Activated CD4-positive, alpha-beta T cell treated with anti-CD3 and anti-CD28 coated beads for 36 hours (primary cell): Measurements from ENCODE around the gene GLUL. TPM values are rescaled to one million over a fixed set of nuclear protein-coding genes. Genes with fewer than 3 reads are reported as not detected.

Experiments
- ATAC-seq: fragments of 200-7000 bp; cut with Tn5 transposase; one replicate; pipeline ENCODE4 v1.10.0; 2021; ENCODE audit warnings: mild to moderate bottlenecking, moderate library complexity
- CTCF ChIA-PET: fragments of 350-600 bp; sonication (Branson Sonifier 250); formaldehyde crosslinking; loops from one replicate; lab custom pipeline; 2021; ENCODE audit warnings: antibody characterized with exemption; lab: Charles Lee
- POLR2A ChIA-PET: fragments of 350-600 bp; sonication (Branson Sonifier 250); formaldehyde crosslinking; loops from one replicate; lab custom pipeline; 2021; ENCODE audit warnings: antibody characterized with exemption, inconsistent platforms; lab: Charles Lee
- DNase-seq: peaks from one replicate; pipeline ENCODE4 v3.0.0-alpha.2; 2020
- H3K27ac Mint-ChIP-seq: one replicate; pipeline ENCODE4 v1.8.0; 2021; ENCODE audit warnings: mixed read lengths
- H3K27me3 Mint-ChIP-seq: one replicate; pipeline ENCODE4 v1.8.0; 2021; ENCODE audit warnings: mixed read lengths
- H3K36me3 Mint-ChIP-seq: one replicate; pipeline ENCODE4 v1.8.0; 2021; ENCODE audit warnings: low read depth, mixed read lengths
- H3K4me1 Mint-ChIP-seq: one replicate; pipeline ENCODE4 v1.8.0; 2021; ENCODE audit warnings: mixed read lengths
- H3K4me3 Mint-ChIP-seq: one replicate; pipeline ENCODE4 v1.8.0; 2021; ENCODE audit warnings: mild to moderate bottlenecking, moderate library complexity, mixed read lengths
- H3K9me3 Mint-ChIP-seq: one replicate; pipeline ENCODE4 v1.8.0; 2021; ENCODE audit warnings: low read depth, mixed read lengths
- intact Hi-C, 2 experiments: fragments of 100-400 bp; cut with DNase I in 1 of 2; cut with micrococcal nuclease in 1 of 2; formaldehyde crosslinking; loops; one replicate each; pipeline versions ENCODE4 v1.14.2 to v1.15.1; 2022 to 2024; cut with DNase I, micrococcal nuclease
- total RNA-seq, 2 experiments: library from RNA; stranded (reverse); gene quantifications; one replicate each; pipeline ENCODE4 v1.2.3, GENCODE V29; 2021

Gene GLUL
- total RNA-seq, 2 experiments from 2014 or later: 63.5 to 87.5 TPM

- Mint-ChIP-seq H3K4me3 (no peak overlapping the region), H3K36me3 (peaks cover 8% of the 10 kb centered on the region), H3K27me3 (peaks cover 16% of the 10 kb centered on the region), H3K9me3 (no peaks in the 10 kb centered on the region), H3K27ac (no peak overlapping the region), H3K4me1 (peaks cover 19% of the 10 kb centered on the region)
- intact Hi-C loops: loop anchor here (1.0 to 5.0 kb wide), 4 partner anchors 92 to 1078 kb away; partner anchors contain the start of gene SMG7 (in 1 of the 2)
- POLR2A ChIA-PET: no interaction called here
- CTCF ChIA-PET: interaction anchor here (3.5 to 7.1 kb wide), 3 partner anchors 251 to 315 kb away, joined by 21 to 223 read pairs (median 75); no protein-coding TSS in a partner anchor
- DNase-seq (no peak), ATAC-seq (no peak)
These were observed 2.6 kb upstream of the GLUL start for GRCh38 chr1:182394055-182394775.

- H3K27ac Mint-ChIP-seq: peak overlapping the region; percentile 42
- peaks cover 16% of the 10 kb centered on the region for H3K27me3 Mint-ChIP-seq
- ATAC-seq (peak; percentile 9), DNase-seq (peak; percentile 45)
- H3K9me3 Mint-ChIP-seq: no peaks in the 10 kb centered on the region
- H3K4me3 Mint-ChIP-seq: peak overlapping the region; percentile 86
- peaks cover 16% of the 10 kb centered on the region for H3K36me3 Mint-ChIP-seq
- peaks cover 22% of the 10 kb centered on the region for H3K4me1 Mint-ChIP-seq
- intact Hi-C loops: loop anchor here (5.0 kb wide), 3 partner anchors 90 to 1080 kb away; partner anchors contain the start of gene SMG7 (in 1 of the 2)
- ChIA-PET POLR2A (interaction anchor here (0.6 kb wide), 1 partner anchor 142 kb away, joined by 5 read pairs; no protein-coding TSS in a partner anchor), CTCF (interaction anchor here (0.9 to 7.1 kb wide), 2 partner anchors 249 to 311 kb away, joined by 3 to 223 read pairs; no protein-coding TSS in a partner anchor)
These were observed 749 bp upstream of the GLUL start for GRCh38 chr1:182392050-182393028.

- ChIA-PET POLR2A (no interaction called here), CTCF (interaction anchor here (0.9 kb wide), 1 partner anchor 14 kb away, joined by 3 read pairs; no protein-coding TSS in a partner anchor)
- Mint-ChIP-seq H3K27ac (peak overlapping the region; percentile 80), H3K9me3 (no peaks in the 10 kb centered on the region), H3K4me1 (peaks cover 20% of the 10 kb centered on the region), H3K4me3 (peak overlapping the region; percentile 86), H3K27me3 (peaks cover 13% of the 10 kb centered on the region), H3K36me3 (peaks cover 30% of the 10 kb centered on the region)
- DNase-seq (no peak), ATAC-seq (peak; percentile 14)
- intact Hi-C loops: loop anchor here (1.0 to 5.0 kb wide), 5 partner anchors 89 to 1081 kb away; partner anchors contain the start of gene SMG7 (in 1 of the 2)
These were observed 595 bp downstream of the GLUL start for GRCh38 chr1:182391028-182391361.

- peak overlapping the region; percentile 35 for H3K27ac Mint-ChIP-seq
- DNase-seq: peak; percentile 16
- intact Hi-C loops: loop anchor here (5.0 kb wide), 3 partner anchors 87 to 1083 kb away; partner anchors contain the start of gene SMG7 (in 1 of the 2)
- no peaks in the 10 kb centered on the region for H3K9me3 Mint-ChIP-seq
- H3K36me3 Mint-ChIP-seq: peaks cover 37% of the 10 kb centered on the region
- peak overlapping the region; percentile 86 for H3K4me3 Mint-ChIP-seq
- ChIA-PET POLR2A (interaction anchor here (0.7 kb wide), 1 partner anchor 16 kb away, joined by 4 read pairs; no protein-coding TSS in a partner anchor), CTCF (interaction anchor here (0.6 to 1.4 kb wide), 4 partner anchors 173 to 390 kb away, joined by 3 to 6 read pairs (median 4); no protein-coding TSS in a partner anchor)
- peaks cover 10% of the 10 kb centered on the region for H3K27me3 Mint-ChIP-seq
- peaks cover 20% of the 10 kb centered on the region for H3K4me1 Mint-ChIP-seq
- ATAC-seq: no peak
These were observed 2.0 kb downstream of the GLUL start for GRCh38 chr1:182389619-182390047.

- intact Hi-C loops: no loop called here
- ChIA-PET POLR2A (no interaction called here), CTCF (interaction anchor here (0.7 to 1.6 kb wide), 3 partner anchors 8 to 174 kb away, joined by 3 to 4 read pairs (median 3); no protein-coding TSS in a partner anchor)
- Mint-ChIP-seq H3K4me1 (peaks cover 20% of the 10 kb centered on the region), H3K36me3 (peaks cover 45% of the 10 kb centered on the region), H3K4me3 (no peak overlapping the region), H3K9me3 (no peaks in the 10 kb centered on the region), H3K27ac (no peak overlapping the region), H3K27me3 (peaks cover 10% of the 10 kb centered on the region)
- ATAC-seq: no peak
- no peak for DNase-seq
These were observed 3.0 kb downstream of the GLUL start for GRCh38 chr1:182388392-182389134.

GRCh38 chr1:182387566-182387965, 4.0 kb downstream of the GLUL start:
- peaks cover 16% of the 10 kb centered on the region for H3K4me1 Mint-ChIP-seq
- no peak overlapping the region for H3K27ac Mint-ChIP-seq
- H3K27me3 Mint-ChIP-seq: peaks cover 7% of the 10 kb centered on the region
- ChIA-PET CTCF (interaction anchor here (0.6 to 1.6 kb wide), 4 partner anchors 9 to 449 kb away, joined by 3 to 4 read pairs (median 3); no protein-coding TSS in a partner anchor), POLR2A (interaction anchor here (0.5 kb wide), 1 partner anchor 200 kb away, joined by 3 read pairs; no protein-coding TSS in a partner anchor)
- ATAC-seq (no peak), DNase-seq (no peak)
- H3K36me3 Mint-ChIP-seq: peaks cover 51% of the 10 kb centered on the region
- no peak overlapping the region for H3K4me3 Mint-ChIP-seq
- H3K9me3 Mint-ChIP-seq: no peaks in the 10 kb centered on the region
- intact Hi-C loops: no loop called here

GRCh38 chr1:182386980-182387379, 4.6 kb downstream of the GLUL start:
- Mint-ChIP-seq H3K9me3 (no peaks in the 10 kb centered on the region), H3K27ac (no peak overlapping the region), H3K4me3 (no peak overlapping the region), H3K27me3 (peaks cover 7% of the 10 kb centered on the region), H3K4me1 (peaks cover 16% of the 10 kb centered on the region), H3K36me3 (peaks cover 53% of the 10 kb centered on the region)
- no peak for DNase-seq
- intact Hi-C loops: no loop called here
- ChIA-PET POLR2A (interaction anchor here (0.5 kb wide), 1 partner anchor 201 kb away, joined by 3 read pairs; no protein-coding TSS in a partner anchor), CTCF (interaction anchor here (1.0 to 1.6 kb wide), 3 partner anchors 9 to 306 kb away, joined by 3 read pairs; no protein-coding TSS in a partner anchor)
- no peak for ATAC-seq

- DNase-seq (no peak), ATAC-seq (no peak)
- POLR2A ChIA-PET: no interaction called here
- CTCF ChIA-PET: interaction anchor here (1.0 to 1.2 kb wide), 2 partner anchors 243 to 305 kb away, joined by 3 read pairs; no protein-coding TSS in a partner anchor
- H3K36me3 Mint-ChIP-seq: peaks cover 55% of the 10 kb centered on the region
- intact Hi-C loops: no loop called here
- H3K9me3 Mint-ChIP-seq: no peaks in the 10 kb centered on the region
- no peak overlapping the region for H3K27ac Mint-ChIP-seq
- peaks cover 7% of the 10 kb centered on the region for H3K27me3 Mint-ChIP-seq
- no peak overlapping the region for H3K4me3 Mint-ChIP-seq
- H3K4me1 Mint-ChIP-seq: peaks cover 16% of the 10 kb centered on the region
These were observed 5.4 kb downstream of the GLUL start for GRCh38 chr1:182385885-182386853.

- Mint-ChIP-seq H3K27me3 (no peaks in the 10 kb centered on the region), H3K9me3 (no peaks in the 10 kb centered on the region), H3K36me3 (peaks cover 47% of the 10 kb centered on the region), H3K27ac (no peak overlapping the region), H3K4me3 (no peak overlapping the region), H3K4me1 (peaks cover 6% of the 10 kb centered on the region)
- ATAC-seq (no peak), DNase-seq (no peak)
- CTCF ChIA-PET: interaction anchor here (0.6 kb wide), 1 partner anchor 22 kb away, joined by 3 read pairs; no protein-coding TSS in a partner anchor
- POLR2A ChIA-PET: no interaction called here
- intact Hi-C loops: no loop called here
These were observed 7.1 kb downstream of the GLUL start for GRCh38 chr1:182384387-182384960.
